Stimulated activated CD8-positive, alpha-beta memory T cell treated with anti-CD3 and anti-CD28 coated beads, Interleukin-4, amount 100 ng/mL, for 24 hours (primary cell): ENCODE results near the gene RXFP1.

Experiments
- DNase-seq: peaks from one replicate; pipeline ENCODE4 v3.0.0-alpha.2; 2020; ENCODE audit warnings: low read depth

The RXFP1 gene

GRCh38 chr4:158543191-158543590 is 21.5 kb downstream of the RXFP1 start:
- DNase-seq: no peak

- no peak for DNase-seq
These were observed 22.5 kb downstream of the RXFP1 start for GRCh38 chr4:158544141-158544540.

DNA sequence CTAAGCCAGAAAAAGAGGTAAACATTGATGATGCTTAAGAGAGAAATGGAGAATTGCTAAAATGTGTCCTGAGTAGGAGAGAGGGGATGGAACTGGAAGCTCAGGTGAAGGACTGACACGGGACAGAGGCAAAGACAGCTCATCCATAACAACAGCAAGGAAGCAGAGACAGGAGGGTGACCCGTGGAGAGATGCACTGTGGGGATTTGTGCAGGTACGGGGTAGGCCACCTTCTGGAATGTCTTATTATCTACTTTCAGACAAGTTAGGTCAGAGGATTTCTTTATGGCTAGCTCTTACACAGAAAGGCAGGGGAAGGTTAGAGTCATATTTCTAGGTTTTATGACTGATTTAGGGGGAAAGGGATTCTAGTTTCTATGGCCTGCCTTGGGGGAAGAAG is 31.7 kb downstream of the RXFP1 start:
- no peak for DNase-seq

DNA sequence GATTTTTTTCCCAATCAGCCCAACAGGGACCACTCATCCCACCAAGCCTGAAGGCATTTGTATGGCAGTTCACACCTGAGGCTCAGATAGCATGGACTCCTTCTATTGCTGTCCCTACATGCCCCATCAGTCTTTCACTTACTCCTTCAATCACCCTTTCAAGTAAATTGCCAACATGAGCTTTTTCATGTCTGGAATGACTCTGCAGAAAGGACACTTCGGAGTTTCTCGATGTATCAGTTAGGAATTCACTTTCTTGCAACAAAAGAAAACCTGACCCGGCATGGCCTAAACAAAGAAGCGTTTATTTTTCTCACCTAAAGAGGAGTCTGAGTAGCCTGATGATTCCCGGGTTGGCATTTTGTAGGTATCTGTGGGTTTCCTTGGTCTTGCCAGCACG is 38.6 kb downstream of the RXFP1 start:
- DNase-seq: no peak

- DNase-seq: no peak
These were observed 45.2 kb downstream of the RXFP1 start for GRCh38 chr4:158566860-158567259.

DNA sequence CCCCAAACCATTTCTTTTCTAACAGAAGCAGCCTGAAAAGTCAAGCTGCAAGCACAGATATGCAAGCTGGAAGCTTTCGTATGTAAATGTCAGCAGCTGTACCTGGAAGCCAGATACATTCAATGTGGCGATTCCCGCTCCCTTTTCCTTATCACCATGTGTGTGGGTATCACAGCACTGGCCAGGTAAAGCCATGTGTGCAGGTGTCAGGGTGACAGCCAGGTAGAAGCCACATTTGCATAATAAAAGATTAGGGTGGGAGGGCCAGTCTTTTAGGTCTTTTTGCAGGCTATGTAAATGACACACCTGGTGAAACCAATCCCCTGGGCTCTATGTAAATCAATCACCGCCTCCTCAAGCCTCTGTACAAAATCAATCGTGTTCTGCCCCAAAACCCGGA is 50.1 kb downstream of the RXFP1 start:
- no peak for DNase-seq

DNA sequence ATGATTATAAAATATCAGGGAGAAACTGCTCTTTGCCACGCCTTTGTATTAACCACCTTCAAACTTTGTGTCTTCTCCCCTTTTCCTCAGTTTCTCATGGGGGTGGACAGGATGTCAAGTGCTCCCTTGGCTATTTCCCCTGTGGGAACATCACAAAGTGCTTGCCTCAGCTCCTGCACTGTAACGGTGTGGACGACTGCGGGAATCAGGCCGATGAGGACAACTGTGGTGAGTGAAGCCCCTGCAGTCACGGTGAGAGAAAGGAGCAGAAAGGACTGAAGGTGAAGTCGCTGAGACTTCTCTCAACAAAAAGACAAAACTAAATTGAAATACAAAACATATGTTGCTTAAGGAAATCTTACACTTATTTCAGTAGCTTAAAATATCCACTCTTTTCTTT is 50.9 kb downstream of the RXFP1 start:
- no peak for DNase-seq

DNA sequence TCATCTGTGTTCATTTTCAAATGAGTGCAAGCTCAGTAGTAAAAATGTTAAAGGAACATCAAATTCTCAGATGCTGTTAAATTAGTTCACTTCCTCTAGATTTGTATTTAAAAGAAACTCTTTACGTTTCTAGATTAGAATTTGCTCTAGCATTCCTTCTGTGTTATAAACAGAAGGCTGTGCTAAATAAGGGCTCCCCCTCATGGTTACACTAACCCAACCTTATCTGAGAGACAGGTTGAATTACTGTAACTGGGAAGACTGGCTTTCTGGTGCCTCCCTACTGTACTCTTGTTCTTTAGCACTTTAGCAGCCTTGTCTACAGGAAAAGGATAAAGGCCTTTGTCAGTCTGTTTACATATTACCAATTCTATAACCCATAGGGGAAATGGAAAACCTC is 56.8 kb downstream of the RXFP1 start:
- DNase-seq: no peak

- DNase-seq: no peak
These were observed 58.4 kb downstream of the RXFP1 start for GRCh38 chr4:158580064-158580463.

DNA sequence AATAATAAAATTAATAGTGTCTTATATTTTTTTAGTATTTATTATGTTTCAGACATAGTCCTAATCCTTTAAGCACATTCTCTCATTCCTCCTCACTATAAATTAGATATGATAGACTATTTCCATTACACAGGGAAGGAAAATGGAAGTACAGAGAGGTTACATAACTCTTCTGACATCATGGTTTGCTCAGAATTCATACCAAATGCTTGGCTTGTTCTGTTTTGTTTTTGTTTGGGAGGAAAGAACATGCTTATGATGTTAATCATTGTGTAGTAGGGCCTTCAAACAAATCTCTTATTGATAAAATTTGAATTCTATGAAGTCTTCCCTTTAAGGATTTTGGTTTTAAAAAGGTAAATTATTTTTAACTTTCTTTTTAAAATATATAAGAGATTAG is 59.5 kb downstream of the RXFP1 start:
- no peak for DNase-seq

DNA sequence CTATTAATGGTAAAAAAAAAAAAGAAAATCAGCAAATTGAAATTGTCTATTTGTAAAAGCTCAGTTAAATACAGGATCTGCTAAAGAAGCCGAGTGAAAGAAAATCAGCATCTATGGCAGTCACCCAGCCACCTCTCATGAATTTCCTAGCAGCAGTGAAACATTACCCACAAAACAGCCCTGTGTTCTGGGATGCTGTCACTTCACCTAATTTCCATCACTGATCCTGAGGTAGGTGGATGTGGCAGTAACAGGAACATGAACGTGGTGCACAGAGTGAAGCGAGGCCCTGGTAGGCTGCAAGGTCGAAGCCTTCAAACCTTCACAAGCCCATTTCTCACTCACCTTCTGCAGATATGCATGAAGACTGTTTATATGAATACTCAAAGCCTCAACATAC is 65.2 kb downstream of the RXFP1 start:
- DNase-seq: no peak

DNA sequence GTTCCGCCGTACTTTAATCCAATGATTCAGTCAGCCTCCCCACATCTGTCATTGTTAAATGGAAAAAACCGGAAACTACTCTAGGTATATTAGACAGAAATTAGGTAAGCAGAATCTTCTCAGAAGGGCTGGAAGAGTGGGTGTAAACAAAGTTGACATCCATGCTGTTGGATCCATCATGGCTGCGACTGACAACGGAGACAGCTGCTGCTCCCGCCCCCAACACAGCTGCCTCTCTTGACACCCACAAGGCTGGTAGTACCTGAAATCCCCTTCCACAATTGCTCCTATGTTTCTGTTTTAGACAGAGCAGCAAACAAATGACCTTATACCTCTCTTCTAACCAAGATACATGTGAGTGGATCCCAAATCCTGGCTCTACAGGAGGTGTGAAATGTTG is 66.6 kb downstream of the RXFP1 start:
- DNase-seq: no peak

- no peak for DNase-seq
These were observed 67.1 kb downstream of the RXFP1 start for GRCh38 chr4:158588777-158589176.

GRCh38 chr4:158590306-158590705 is 68.6 kb downstream of the RXFP1 start:
- no peak for DNase-seq

GRCh38 chr4:158590824-158591223 is 69.1 kb downstream of the RXFP1 start:
- DNase-seq: no peak

DNA sequence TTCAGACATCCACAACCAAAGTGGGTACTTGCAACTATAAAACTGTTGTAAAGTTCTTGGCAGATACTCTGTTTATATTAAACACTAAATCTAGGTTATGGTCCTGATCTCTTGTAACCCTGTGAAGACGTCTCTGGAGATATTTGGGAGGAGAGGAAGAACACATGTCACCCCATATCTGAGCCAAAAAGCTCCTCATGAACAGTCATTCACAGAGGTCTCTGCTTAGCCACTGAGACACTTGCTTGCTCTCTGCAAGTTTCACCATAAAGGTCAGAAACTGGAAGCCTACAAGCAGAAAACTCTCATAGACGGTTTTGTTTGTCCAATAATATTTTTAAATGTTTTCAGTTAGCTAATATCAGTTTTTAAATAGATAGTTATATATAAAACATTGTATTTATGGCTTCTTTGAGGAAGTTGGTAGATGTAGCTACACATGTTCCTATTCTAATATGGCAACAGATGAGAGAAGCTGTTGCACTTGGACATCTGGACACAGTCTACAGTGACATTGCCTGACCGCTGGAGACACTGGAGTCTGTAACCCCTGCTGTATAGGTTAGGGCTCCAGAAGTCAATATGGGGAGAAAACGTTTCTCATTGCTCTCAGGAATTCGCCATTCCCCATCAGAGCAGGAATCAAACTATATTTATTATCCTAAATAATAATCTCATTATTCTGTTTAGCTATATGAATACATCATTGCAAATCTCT is 76.4 kb downstream of the RXFP1 start:
- no peak for DNase-seq

- no peak for DNase-seq
These were observed 77.5 kb downstream of the RXFP1 start for GRCh38 chr4:158599150-158599549.

GRCh38 chr4:158599765-158600498 is 78.2 kb downstream of the RXFP1 start:
- DNase-seq: no peak

- DNase-seq: no peak
These were observed 82.7 kb downstream of the RXFP1 start for GRCh38 chr4:158604369-158604768.

DNA sequence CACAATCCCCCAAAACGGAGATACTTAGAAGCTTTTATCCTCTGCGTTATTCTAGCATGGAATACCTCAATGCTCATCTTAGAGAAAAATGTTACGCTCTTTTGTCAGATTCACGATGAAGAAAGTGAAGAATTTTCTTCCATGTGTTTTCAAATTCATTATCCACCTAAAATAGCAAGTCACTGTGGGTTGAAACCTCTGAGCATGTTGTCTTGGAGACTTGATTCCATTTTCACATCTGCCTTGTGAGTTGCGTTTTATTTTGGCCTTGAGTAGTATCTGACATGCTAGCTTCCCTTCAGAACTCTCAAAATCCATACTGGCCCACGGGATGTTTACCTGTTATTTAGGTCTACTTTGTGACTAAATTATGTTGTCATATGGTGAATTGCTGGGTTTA is 83.7 kb downstream of the RXFP1 start:
- no peak for DNase-seq

- DNase-seq: no peak
These were observed 85.3 kb downstream of the RXFP1 start for GRCh38 chr4:158606969-158607368.

DNA sequence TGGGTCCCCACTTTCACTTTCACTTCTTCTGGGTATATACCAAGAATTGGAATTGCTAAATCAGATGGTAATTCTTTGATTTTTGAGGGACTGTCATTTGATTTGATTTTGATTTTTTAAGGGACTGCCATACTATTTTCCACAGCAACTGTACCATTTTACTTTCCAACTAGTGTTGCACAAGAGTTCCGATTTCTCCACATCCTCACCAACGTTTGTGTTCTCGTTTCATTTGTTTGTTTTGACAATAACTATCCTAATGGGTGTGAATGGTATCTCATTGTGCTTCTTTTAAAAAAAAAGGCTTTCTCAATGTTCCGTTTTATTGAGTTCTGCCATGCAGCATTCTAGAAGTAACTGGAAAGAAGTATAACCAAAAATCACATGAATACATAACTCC is 87.4 kb downstream of the RXFP1 start:
- DNase-seq: no peak

GRCh38 chr4:158610790-158611189 is 89.1 kb downstream of the RXFP1 start:
- no peak for DNase-seq

- DNase-seq: no peak
These were observed 91.4 kb downstream of the RXFP1 start for GRCh38 chr4:158613046-158613445.
